A549 (cell line): Measurements from ENCODE around the gene ADAMTS2.

Source experiments
- CHD2 ChIP-seq: fragments of 150-350 bp; IDR thresholded peaks from 2 replicates; pipeline ENCODE4 v1.6.1; 2014; ENCODE audit warnings: low read length; ENCODE audit not compliant: partially characterized antibody
- FOSL2 ChIP-seq, 2 experiments: fragments of 450-650 bp in 1 of 2; fragments of >200 bp in 1 of 2; sonication (Bioruptor Twin) in 1 of 2; formaldehyde crosslinking; IDR thresholded peaks; 2 replicates each; pipeline versions ENCODE4 v1.5.0 to v1.6.1; 2016 to 2020; ENCODE audit warnings: mild to moderate bottlenecking in 1 of 2, moderate library complexity in 1 of 2
- FOXS1 ChIP-seq: fragments of 250-450 bp; sonication (Bioruptor Pico); IDR thresholded peaks from 2 replicates; pipeline ENCODE4 v1.5.0; 2020; ENCODE audit warnings: mild to moderate bottlenecking, moderate library complexity
- KDM5A ChIP-seq: fragments of 200-600 bp; sonication (generic); IDR thresholded peaks from 2 replicates; pipeline ENCODE4 v1.6.1; 2016; ENCODE audit warnings: antibody characterized with exemption, mild to moderate bottlenecking
- POLR2A ChIP-seq: IDR thresholded peaks from 2 replicates; pipeline ENCODE4 v1.6.1; 2012; ENCODE audit warnings: mild to moderate bottlenecking, low read length
- RAD21 ChIP-seq, 2 experiments: fragments of >200 bp in 1 of 2; sonication (Bioruptor Twin) in 1 of 2; formaldehyde crosslinking in 1 of 2; IDR thresholded peaks in 1 of 2; conservative IDR thresholded peaks in 1 of 2; 2 replicates in 1 of 2; 3 replicates in 1 of 2; pipeline ENCODE4 v1.6.1; 2012 to 2018; ENCODE audit warnings: inconsistent platforms in 1 of 2
- RNF2 ChIP-seq: fragments of 200-600 bp; sonication (generic); IDR thresholded peaks from 2 replicates; pipeline ENCODE4 v1.6.1; 2016; ENCODE audit warnings: low read depth, mild to moderate bottlenecking, antibody characterized with exemption, moderate library complexity, borderline replicate concordance
- ZSCAN20 ChIP-seq: fragments of 250-450 bp; sonication (Bioruptor Pico); IDR thresholded peaks from 2 replicates; pipeline ENCODE4 v1.8.0; 2022; ENCODE audit warnings: mild to moderate bottlenecking, moderate library complexity
- TF ChIP-seq, protein P1 (sequence below): fragments of >200 bp; sonication (Bioruptor Twin); formaldehyde crosslinking; IDR thresholded peaks from 3 replicates; pipeline ENCODE4 v1.5.1; 2016
- TF ChIP-seq, protein P2 (sequence below): IDR thresholded peaks from 2 replicates; pipeline ENCODE4 v1.6.1; 2012

DNA sequence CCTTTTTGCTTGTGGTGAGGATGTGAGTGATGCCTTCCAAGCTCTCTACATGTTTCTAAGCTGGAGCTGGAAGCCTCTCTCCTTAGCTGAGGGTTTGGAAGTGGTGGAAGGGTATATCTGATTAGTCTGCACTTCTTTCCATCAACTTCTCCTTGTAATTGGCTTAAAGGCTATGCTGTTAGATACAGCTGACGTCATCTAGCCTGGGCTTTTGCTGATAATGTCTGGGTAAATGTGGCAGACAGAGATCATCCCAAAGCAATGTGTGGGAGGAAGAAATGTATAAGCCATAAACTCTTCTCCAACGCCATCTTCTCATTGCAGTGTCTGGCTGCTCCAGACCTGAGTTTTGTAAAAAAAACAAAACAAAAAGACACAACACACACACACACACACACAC is 255.8 kb downstream of the ADAMTS2 start:
- no peak for TF ChIP-seq KDM5A
- TF ChIP-seq POLR2A = no peak
- TF ChIP-seq ZSCAN20 (CRISPR knock-in tag) = no peak
- no peak for TF ChIP-seq RNF2
- TF ChIP-seq FOSL2 (IDR thresholded peaks at IDR 0.05) = no peak
- no peak for TF ChIP-seq FOSL2 (CRISPR knock-in tag; IDR thresholded peaks at IDR 0.05)
- no peak for TF ChIP-seq CHD2
- no peak for TF ChIP-seq RAD21 (conservative IDR thresholded peaks at IDR 0.05 in 1 of 2, IDR thresholded peaks at IDR 0.05 in 1 of 2)
- TF ChIP-seq, protein P1, sequence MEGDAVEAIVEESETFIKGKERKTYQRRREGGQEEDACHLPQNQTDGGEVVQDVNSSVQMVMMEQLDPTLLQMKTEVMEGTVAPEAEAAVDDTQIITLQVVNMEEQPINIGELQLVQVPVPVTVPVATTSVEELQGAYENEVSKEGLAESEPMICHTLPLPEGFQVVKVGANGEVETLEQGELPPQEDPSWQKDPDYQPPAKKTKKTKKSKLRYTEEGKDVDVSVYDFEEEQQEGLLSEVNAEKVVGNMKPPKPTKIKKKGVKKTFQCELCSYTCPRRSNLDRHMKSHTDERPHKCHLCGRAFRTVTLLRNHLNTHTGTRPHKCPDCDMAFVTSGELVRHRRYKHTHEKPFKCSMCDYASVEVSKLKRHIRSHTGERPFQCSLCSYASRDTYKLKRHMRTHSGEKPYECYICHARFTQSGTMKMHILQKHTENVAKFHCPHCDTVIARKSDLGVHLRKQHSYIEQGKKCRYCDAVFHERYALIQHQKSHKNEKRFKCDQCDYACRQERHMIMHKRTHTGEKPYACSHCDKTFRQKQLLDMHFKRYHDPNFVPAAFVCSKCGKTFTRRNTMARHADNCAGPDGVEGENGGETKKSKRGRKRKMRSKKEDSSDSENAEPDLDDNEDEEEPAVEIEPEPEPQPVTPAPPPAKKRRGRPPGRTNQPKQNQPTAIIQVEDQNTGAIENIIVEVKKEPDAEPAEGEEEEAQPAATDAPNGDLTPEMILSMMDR = no peak
- TF ChIP-seq, protein P2, sequence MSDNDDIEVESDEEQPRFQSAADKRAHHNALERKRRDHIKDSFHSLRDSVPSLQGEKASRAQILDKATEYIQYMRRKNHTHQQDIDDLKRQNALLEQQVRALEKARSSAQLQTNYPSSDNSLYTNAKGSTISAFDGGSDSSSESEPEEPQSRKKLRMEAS = no peak
- no peak for TF ChIP-seq FOXS1
